HEK293 (cell line): ENCODE results near the gene ZNF432.

Experiments
- CTCF ChIA-PET: fragments of 350-600 bp; formaldehyde crosslinking; extraction: SDS; loops from one replicate; lab custom pipeline; 2021; ENCODE audit warnings: antibody characterized with exemption; lab: Yijun Ruan, JAX
- POLR2A ChIA-PET: fragments of 300-600 bp; formaldehyde crosslinking; extraction: SDS; loops from one replicate; lab custom pipeline; 2020; ENCODE audit warnings: antibody characterized with exemption, inconsistent platforms; lab: Yijun Ruan, JAX
- H3K27ac ChIP-seq: fragments of 200-500 bp; sonication (Bioruptor generic); 2 replicates; pipeline ENCODE4 v1.5.1; 2014; ENCODE audit warnings: low read depth, low read length, control low read depth, inconsistent platforms; ENCODE audit errors: extremely low read depth
- H3K36me3 ChIP-seq, 2 experiments: fragments of 200-500 bp in 1 of 2; sonication (Bioruptor generic) in 1 of 2; 1 replicate in 1 of 2; 2 replicates in 1 of 2; pipeline ENCODE4 v1.5.1; 2014 to 2017; ENCODE audit warnings: inconsistent platforms in 2 of 2, low read length in 2 of 2; ENCODE audit not compliant: control insufficient read depth in 2 of 2, insufficient read depth in 1 of 2
- H3K4me1 ChIP-seq: fragments of 200-500 bp; sonication (Bioruptor generic); 2 replicates; pipeline ENCODE4 v1.5.1; 2014; ENCODE audit warnings: mild to moderate bottlenecking, low read length, inconsistent platforms; ENCODE audit not compliant: control insufficient read depth, insufficient read depth
- H3K4me3 ChIP-seq: 2 replicates; pipeline ENCODE4 v1.5.1; 2011; ENCODE audit warnings: low read depth, mild to moderate bottlenecking, control low read depth, low read length, moderate library complexity
- H3K9me3 ChIP-seq: fragments of 200-500 bp; sonication (Bioruptor generic); 2 replicates; pipeline ENCODE4 v1.5.1; 2014; ENCODE audit warnings: low read depth, low read length, inconsistent platforms; ENCODE audit not compliant: control insufficient read depth, insufficient read depth
- EGR2 ChIP-seq: fragments of 450-650 bp; formaldehyde crosslinking; IDR thresholded peaks from 2 replicates; pipeline ENCODE4 v1.5.1; 2016; ENCODE audit warnings: low read depth, missing biosample characterization, missing genetic modification characterization
- GLIS1 ChIP-seq: fragments of 450-650 bp; formaldehyde crosslinking; IDR thresholded peaks from 2 replicates; pipeline ENCODE4 v1.5.1; 2016; ENCODE audit warnings: missing biosample characterization, missing genetic modification characterization
- KLF9 ChIP-seq: fragments of 450-650 bp; formaldehyde crosslinking; IDR thresholded peaks from 2 replicates; pipeline ENCODE4 v1.5.1; 2016; ENCODE audit warnings: missing biosample characterization, missing genetic modification characterization, low read depth
- MZF1 ChIP-seq: fragments of 450-650 bp; formaldehyde crosslinking; IDR thresholded peaks from 2 replicates; pipeline ENCODE4 v1.5.1; 2017; ENCODE audit warnings: missing biosample characterization, missing genetic modification characterization, borderline replicate concordance
- RBAK ChIP-seq: fragments of 450-650 bp; formaldehyde crosslinking; IDR thresholded peaks from 2 replicates; pipeline ENCODE4 v1.5.1; 2016; ENCODE audit warnings: missing biosample characterization, missing genetic modification characterization
- SP7 ChIP-seq: fragments of 450-650 bp; formaldehyde crosslinking; IDR thresholded peaks from 2 replicates; pipeline ENCODE4 v1.5.1; 2016; ENCODE audit warnings: missing biosample characterization, missing genetic modification characterization
- TCF7L2 ChIP-seq: IDR thresholded peaks from 2 replicates; pipeline ENCODE4 v1.6.1; 2011; ENCODE audit warnings: low read depth, mild to moderate bottlenecking, inconsistent platforms, low read length, moderate library complexity, borderline replicate concordance
- YY1 ChIP-seq: fragments of 450-650 bp; formaldehyde crosslinking; IDR thresholded peaks from 2 replicates; pipeline ENCODE4 v1.5.1; 2018; ENCODE audit warnings: missing biosample characterization, missing genetic modification characterization
- ZBTB17 ChIP-seq: fragments of 450-650 bp; formaldehyde crosslinking; IDR thresholded peaks from 2 replicates; pipeline ENCODE4 v1.5.1; 2016; ENCODE audit warnings: missing biosample characterization, missing genetic modification characterization
- ZBTB20 ChIP-seq: fragments of 450-650 bp; formaldehyde crosslinking; IDR thresholded peaks from 2 replicates; pipeline ENCODE4 v1.5.1; 2016; ENCODE audit warnings: missing biosample characterization, missing genetic modification characterization
- ZBTB48 ChIP-seq: fragments of 450-650 bp; formaldehyde crosslinking; IDR thresholded peaks from 2 replicates; pipeline ENCODE4 v1.5.1; 2016; ENCODE audit warnings: missing biosample characterization, missing genetic modification characterization
- ZEB2 ChIP-seq: fragments of 450-650 bp; formaldehyde crosslinking; IDR thresholded peaks from 2 replicates; pipeline ENCODE4 v1.5.1; 2016; ENCODE audit warnings: missing biosample characterization, missing genetic modification characterization
- ZNF24 ChIP-seq: fragments of 450-650 bp; formaldehyde crosslinking; IDR thresholded peaks from 2 replicates; pipeline ENCODE4 v1.5.1; 2016; ENCODE audit warnings: missing biosample characterization, missing genetic modification characterization
- ZNF335 ChIP-seq: fragments of 450-650 bp; formaldehyde crosslinking; conservative IDR thresholded peaks from 2 replicates; pipeline ENCODE4 v1.5.1; 2016; ENCODE audit warnings: missing biosample characterization, missing genetic modification characterization
- ZNF501 ChIP-seq: fragments of 450-650 bp; formaldehyde crosslinking; IDR thresholded peaks from 2 replicates; pipeline ENCODE4 v1.5.1; 2016; ENCODE audit warnings: missing biosample characterization, missing genetic modification characterization
- ZNF596 ChIP-seq: fragments of 450-650 bp; IDR thresholded peaks from 2 replicates; pipeline ENCODE4 v1.5.0; 2018; ENCODE audit warnings: missing biosample characterization, mild to moderate bottlenecking, missing genetic modification characterization, moderate library complexity
- ZNF654 ChIP-seq: fragments of 450-650 bp; formaldehyde crosslinking; IDR thresholded peaks from 2 replicates; pipeline ENCODE4 v1.5.1; 2016; ENCODE audit warnings: low read depth, missing biosample characterization, missing genetic modification characterization
- ZNF660 ChIP-seq: fragments of 450-650 bp; IDR thresholded peaks from 2 replicates; pipeline ENCODE4 v1.5.1; 2018; ENCODE audit warnings: missing biosample characterization, mild to moderate bottlenecking, missing genetic modification characterization
- ZNF677 ChIP-seq: fragments of 450-650 bp; IDR thresholded peaks from 2 replicates; pipeline ENCODE4 v1.5.0; 2018; ENCODE audit warnings: missing biosample characterization, mild to moderate bottlenecking, missing genetic modification characterization, moderate library complexity
- ZNF768 ChIP-seq: fragments of 450-650 bp; formaldehyde crosslinking; IDR thresholded peaks from 2 replicates; pipeline ENCODE4 v1.5.1; 2018; ENCODE audit warnings: missing biosample characterization, mild to moderate bottlenecking, missing genetic modification characterization
- ZSCAN16 ChIP-seq: fragments of 450-650 bp; formaldehyde crosslinking; IDR thresholded peaks from 2 replicates; pipeline ENCODE4 v1.5.1; 2016; ENCODE audit warnings: missing biosample characterization, missing genetic modification characterization
- ZSCAN30 ChIP-seq: fragments of 450-650 bp; IDR thresholded peaks from 2 replicates; pipeline ENCODE4 v1.5.1; 2018; ENCODE audit warnings: missing biosample characterization, mild to moderate bottlenecking, missing genetic modification characterization, moderate library complexity
- ZXDB ChIP-seq: fragments of 450-650 bp; formaldehyde crosslinking; IDR thresholded peaks from 2 replicates; pipeline ENCODE4 v1.5.1; 2016; ENCODE audit warnings: missing biosample characterization, missing genetic modification characterization
- TF ChIP-seq, protein P1 (sequence below): fragments of 450-650 bp; formaldehyde crosslinking; optimal IDR thresholded peaks from 2 replicates; pipeline ENCODE3; 2016; ENCODE audit warnings: missing biosample characterization, mild to moderate bottlenecking, missing genetic modification characterization
- TF ChIP-seq, protein P2 (sequence below): fragments of 450-650 bp; formaldehyde crosslinking; IDR thresholded peaks from 2 replicates; pipeline ENCODE4 v1.5.1; 2016; ENCODE audit warnings: missing biosample characterization, missing genetic modification characterization
- TF ChIP-seq, protein P3 (sequence below): fragments of 450-650 bp; formaldehyde crosslinking; IDR thresholded peaks from 2 replicates; pipeline ENCODE4 v1.5.1; 2016; ENCODE audit warnings: missing biosample characterization, missing genetic modification characterization
- TF ChIP-seq, protein P4 (sequence below): fragments of 450-650 bp; formaldehyde crosslinking; IDR thresholded peaks from 2 replicates; pipeline ENCODE4 v1.5.1; 2016; ENCODE audit warnings: missing biosample characterization, missing genetic modification characterization

ZNF432 gene

DNA sequence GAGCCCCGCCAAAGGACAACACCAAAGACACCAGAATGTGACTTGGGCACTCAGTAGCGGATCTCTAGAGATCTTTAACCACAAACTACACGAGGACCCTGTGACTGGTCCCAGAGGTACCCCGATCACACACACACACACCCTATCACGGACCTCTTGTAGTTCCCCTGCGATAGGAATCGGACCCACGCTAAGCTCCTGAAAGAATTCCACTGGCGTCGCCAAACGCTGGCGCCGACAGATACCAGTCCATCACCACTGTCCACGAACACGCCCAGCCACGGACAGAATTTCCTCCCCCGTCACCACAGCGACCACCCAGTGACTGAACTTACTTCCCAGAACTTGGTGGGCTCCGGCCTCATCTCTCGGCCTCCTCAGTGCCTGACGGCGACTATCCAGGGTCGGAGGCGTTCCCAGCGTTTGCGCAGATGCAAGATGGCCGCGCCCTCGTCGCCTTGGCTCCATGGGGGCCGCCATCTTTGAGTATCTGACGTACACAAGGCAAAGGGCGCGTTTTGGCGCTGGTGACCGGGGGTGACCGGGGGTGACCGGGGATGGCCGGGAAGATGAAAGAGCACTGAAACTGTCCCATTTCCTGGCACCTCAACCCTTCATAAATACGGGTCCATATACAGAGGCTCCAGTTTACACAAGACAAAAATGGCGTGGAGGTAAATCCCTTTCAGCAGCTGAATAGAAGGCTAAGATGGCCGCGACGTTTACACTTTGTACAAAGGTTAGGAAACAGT, 40.7 kb downstream of the ZNF432 start, which contains the start of gene ZNF615:
TSS of gene ZNF615 (minus strand) at position 406 of the 752 bp plus-strand sequence. CDS start 4,500 bp downstream, outside the sequence.
- Histone ChIP-seq H3K27ac (peak within 1 kb of the TSS; percentile 67), H3K4me3 (peak within 1 kb of the TSS; percentile 100), H3K36me3 (peaks cover 9 to 22% of the 10 kb centered on the region in 2 experiments), H3K9me3 (peaks cover 8% of the 10 kb centered on the region), H3K4me1 (no peaks in the 10 kb centered on the region)
- ChIA-PET CTCF (interaction anchor here (0.7 to 1.0 kb wide), 2 partner anchors 21 to 586 kb away, joined by 3 to 4 read pairs; no protein-coding TSS in a partner anchor), POLR2A (interaction anchor here (0.7 to 2.2 kb wide), 3 partner anchors 20 to 1283 kb away, joined by 3 to 7 read pairs (median 5); partner anchors contain the start of genes ZNF432 and ZNF614)
- TF ChIP-seq ZNF654 (tag by site-specific recombination) (no peak), SP7 (tag by site-specific recombination) (no peak; the same call in none of the 2 replicates), ZEB2 (tag by site-specific recombination) (peak; percentile 34; the same call in 1 of the 2 replicates), ZNF768 (no peak), KLF9 (tag by site-specific recombination) (peak; percentile 12; the same call in 1 of the 2 replicates), MZF1 (0 out of 2 replicates have a peak, but pooled peaks have one; percentile 11), ZSCAN30 (tag by site-specific recombination) (no peak), ZNF660 (tag by site-specific recombination) (0 out of 2 replicates have a peak, but pooled peaks have one; percentile 54), ZNF335 (tag by site-specific recombination) (peak; percentile 100), ZXDB (peak; percentile 75), YY1 (tag by site-specific recombination) (peak; percentile 98), ZNF596 (tag by site-specific recombination) (no peak), ZBTB20 (tag by site-specific recombination) (peak; percentile 94), ZBTB17 (tag by site-specific recombination) (peak; percentile 92), ZNF677 (tag by site-specific recombination) (no peak), ZNF501 (peak; percentile 37; the same call in 1 of the 2 replicates), EGR2 (tag by site-specific recombination) (0 out of 2 replicates have a peak, but pooled peaks have one; percentile 5), ZNF24 (tag by site-specific recombination) (no peak), ZBTB48 (tag by site-specific recombination) (peak; percentile 13; the same call in 1 of the 2 replicates), GLIS1 (tag by site-specific recombination) (peak; percentile 78), ZSCAN16 (tag by site-specific recombination) (no peak), RBAK (tag by site-specific recombination) (no peak), TCF7L2 (peak; percentile 88; the same call in 1 of the 2 replicates)
- TF ChIP-seq, protein P1, sequence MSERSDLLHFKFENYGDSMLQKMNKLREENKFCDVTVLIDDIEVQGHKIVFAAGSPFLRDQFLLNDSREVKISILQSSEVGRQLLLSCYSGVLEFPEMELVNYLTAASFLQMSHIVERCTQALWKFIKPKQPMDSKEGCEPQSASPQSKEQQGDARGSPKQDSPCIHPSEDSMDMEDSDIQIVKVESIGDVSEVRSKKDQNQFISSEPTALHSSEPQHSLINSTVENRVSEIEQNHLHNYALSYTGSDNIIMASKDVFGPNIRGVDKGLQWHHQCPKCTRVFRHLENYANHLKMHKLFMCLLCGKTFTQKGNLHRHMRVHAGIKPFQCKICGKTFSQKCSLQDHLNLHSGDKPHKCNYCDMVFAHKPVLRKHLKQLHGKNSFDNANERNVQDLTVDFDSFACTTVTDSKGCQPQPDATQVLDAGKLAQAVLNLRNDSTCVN (tag by site-specific recombination) = peak; percentile 20
- TF ChIP-seq, protein P2, sequence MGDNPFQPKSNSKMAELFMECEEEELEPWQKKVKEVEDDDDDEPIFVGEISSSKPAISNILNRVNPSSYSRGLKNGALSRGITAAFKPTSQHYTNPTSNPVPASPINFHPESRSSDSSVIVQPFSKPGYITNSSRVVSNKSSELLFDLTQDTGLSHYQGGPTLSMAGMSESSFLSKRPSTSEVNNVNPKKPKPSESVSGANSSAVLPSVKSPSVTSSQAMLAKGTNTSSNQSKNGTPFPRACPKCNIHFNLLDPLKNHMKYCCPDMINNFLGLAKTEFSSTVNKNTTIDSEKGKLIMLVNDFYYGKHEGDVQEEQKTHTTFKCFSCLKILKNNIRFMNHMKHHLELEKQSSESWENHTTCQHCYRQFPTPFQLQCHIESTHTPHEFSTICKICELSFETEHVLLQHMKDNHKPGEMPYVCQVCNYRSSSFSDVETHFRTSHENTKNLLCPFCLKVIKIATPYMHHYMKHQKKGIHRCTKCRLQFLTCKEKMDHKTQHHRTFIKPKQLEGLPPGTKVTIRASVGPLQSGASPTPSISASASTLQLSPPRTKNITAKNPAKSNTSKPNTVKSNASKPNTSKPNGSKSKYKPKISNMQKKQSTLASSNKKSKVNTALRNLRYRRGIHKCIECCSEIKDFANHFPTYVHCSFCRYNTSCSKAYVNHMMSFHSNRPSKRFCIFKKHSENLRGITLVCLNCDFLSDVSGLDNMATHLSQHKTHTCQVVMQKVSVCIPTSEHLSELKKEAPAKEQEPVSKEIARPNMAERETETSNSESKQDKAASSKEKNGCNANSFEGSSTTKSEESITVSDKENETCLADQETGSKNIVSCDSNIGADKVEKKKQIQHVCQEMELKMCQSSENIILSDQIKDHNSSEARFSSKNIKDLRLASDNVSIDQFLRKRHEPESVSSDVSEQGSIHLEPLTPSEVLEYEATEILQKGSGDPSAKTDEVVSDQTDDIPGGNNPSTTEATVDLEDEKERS (tag by site-specific recombination) = peak; percentile 92; the same call in 1 of the 2 replicates
- TF ChIP-seq, protein P3, sequence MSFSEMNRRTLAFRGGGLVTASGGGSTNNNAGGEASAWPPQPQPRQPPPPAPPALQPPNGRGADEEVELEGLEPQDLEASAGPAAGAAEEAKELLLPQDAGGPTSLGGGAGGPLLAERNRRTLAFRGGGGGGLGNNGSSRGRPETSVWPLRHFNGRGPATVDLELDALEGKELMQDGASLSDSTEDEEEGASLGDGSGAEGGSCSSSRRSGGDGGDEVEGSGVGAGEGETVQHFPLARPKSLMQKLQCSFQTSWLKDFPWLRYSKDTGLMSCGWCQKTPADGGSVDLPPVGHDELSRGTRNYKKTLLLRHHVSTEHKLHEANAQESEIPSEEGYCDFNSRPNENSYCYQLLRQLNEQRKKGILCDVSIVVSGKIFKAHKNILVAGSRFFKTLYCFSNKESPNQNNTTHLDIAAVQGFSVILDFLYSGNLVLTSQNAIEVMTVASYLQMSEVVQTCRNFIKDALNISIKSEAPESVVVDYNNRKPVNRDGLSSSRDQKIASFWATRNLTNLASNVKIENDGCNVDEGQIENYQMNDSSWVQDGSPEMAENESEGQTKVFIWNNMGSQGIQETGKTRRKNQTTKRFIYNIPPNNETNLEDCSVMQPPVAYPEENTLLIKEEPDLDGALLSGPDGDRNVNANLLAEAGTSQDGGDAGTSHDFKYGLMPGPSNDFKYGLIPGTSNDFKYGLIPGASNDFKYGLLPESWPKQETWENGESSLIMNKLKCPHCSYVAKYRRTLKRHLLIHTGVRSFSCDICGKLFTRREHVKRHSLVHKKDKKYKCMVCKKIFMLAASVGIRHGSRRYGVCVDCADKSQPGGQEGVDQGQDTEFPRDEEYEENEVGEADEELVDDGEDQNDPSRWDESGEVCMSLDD (tag by site-specific recombination) = peak; percentile 70
- TF ChIP-seq, protein P4, sequence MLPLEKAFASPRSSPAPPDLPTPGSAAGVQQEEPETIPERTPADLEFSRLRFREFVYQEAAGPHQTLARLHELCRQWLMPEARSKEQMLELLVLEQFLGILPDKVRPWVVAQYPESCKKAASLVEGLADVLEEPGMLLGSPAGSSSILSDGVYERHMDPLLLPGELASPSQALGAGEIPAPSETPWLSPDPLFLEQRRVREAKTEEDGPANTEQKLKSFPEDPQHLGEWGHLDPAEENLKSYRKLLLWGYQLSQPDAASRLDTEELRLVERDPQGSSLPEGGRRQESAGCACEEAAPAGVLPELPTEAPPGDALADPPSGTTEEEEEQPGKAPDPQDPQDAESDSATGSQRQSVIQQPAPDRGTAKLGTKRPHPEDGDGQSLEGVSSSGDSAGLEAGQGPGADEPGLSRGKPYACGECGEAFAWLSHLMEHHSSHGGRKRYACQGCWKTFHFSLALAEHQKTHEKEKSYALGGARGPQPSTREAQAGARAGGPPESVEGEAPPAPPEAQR (tag by site-specific recombination) = no peak
